22Rv1 (cell line): ENCODE measurements around the gene GATAD2A.

ENCODE experiments used
- ZFX ChIP-seq: fragments of 450-650 bp; IDR thresholded peaks from 2 replicates; pipeline ENCODE4 v1.6.1; 2017; ENCODE audit warnings: antibody characterized with exemption, borderline replicate concordance
- TF ChIP-seq, protein P1 (sequence below): fragments of 450-650 bp; IDR thresholded peaks from 2 replicates; pipeline ENCODE4 v1.5.1; 2017; ENCODE audit warnings: mild to moderate bottlenecking

DNA sequence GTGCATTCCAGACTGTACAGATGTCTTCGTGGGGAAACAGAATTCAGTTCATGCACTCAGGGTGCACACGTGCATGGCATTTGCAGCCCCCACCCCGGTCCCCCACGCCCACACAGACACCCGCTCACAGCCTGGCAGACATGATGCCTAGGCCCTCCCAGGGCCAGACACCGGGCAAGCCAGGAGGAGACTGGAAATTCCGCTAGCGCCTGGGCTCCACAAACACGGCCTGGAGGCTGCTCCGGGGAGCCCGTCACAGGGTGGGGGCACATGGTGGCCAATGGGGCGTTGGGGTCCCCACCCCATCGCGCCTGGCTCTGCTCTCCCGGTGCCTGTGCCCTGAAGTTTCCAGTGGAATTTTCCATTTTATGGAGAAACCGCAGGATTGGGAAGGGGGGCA, 136.1 kb downstream of the GATAD2A start:
- TF ChIP-seq, protein P1, sequence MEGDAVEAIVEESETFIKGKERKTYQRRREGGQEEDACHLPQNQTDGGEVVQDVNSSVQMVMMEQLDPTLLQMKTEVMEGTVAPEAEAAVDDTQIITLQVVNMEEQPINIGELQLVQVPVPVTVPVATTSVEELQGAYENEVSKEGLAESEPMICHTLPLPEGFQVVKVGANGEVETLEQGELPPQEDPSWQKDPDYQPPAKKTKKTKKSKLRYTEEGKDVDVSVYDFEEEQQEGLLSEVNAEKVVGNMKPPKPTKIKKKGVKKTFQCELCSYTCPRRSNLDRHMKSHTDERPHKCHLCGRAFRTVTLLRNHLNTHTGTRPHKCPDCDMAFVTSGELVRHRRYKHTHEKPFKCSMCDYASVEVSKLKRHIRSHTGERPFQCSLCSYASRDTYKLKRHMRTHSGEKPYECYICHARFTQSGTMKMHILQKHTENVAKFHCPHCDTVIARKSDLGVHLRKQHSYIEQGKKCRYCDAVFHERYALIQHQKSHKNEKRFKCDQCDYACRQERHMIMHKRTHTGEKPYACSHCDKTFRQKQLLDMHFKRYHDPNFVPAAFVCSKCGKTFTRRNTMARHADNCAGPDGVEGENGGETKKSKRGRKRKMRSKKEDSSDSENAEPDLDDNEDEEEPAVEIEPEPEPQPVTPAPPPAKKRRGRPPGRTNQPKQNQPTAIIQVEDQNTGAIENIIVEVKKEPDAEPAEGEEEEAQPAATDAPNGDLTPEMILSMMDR = no peak
- no peak for TF ChIP-seq ZFX
